ENCODE measurements around the gene ZDHHC3. TPM values are rescaled to one million over a fixed set of nuclear protein-coding genes. Genes with fewer than 3 reads are reported as not detected.
"Not testable (repeated sequence)": the region's sequence is repeated elsewhere in the genome, so short reads cannot be mapped to it uniquely, and the experiment has no call there.

Gene ZDHHC3
- total and polyA plus RNA-seq, 5 experiments from 2014 or later = 28.0 to 48.4 (median 35.7) TPM

DNA sequence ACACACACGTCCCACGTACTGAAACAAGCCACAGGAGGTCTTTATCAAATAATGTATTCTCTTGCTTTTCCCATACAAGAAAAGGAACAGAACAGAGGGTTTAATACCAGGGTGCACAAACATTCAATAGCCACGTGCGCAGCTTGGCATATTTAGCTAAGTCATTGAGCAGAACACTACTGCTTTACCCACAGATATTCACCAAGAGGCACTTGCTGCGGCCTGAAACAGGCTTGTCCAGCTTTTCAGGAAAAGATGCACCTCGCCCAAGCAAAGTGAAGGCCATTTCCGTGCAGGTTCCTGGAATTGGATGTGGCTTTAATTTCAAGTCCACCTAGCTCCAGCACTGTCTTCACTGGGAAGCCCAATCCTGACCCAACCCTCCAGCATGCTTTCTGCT lies 17.6 kb downstream of the ZDHHC3 start:
- peaks cover 17 to 37% (median 33%) of the 10 kb centered on the region in 4 donors for H3K4me1 Mint-ChIP-seq
- no peak overlapping the region for H3K4me3 Mint-ChIP-seq
- H3K9me3 Mint-ChIP-seq = no peaks in the 10 kb centered on the region
- DNase-seq (no peak), ATAC-seq (no peak)
- POLR2A ChIA-PET = no interaction called here
- H3K36me3 Mint-ChIP-seq = peaks cover 0 to 33% (median 13%) of the 10 kb centered on the region in 3 donors
- H3K27me3 Mint-ChIP-seq = no peaks in the 10 kb centered on the region
- peak overlapping the region in 1 of 10 donors; percentile 5 for H3K27ac Mint-ChIP-seq

DNA sequence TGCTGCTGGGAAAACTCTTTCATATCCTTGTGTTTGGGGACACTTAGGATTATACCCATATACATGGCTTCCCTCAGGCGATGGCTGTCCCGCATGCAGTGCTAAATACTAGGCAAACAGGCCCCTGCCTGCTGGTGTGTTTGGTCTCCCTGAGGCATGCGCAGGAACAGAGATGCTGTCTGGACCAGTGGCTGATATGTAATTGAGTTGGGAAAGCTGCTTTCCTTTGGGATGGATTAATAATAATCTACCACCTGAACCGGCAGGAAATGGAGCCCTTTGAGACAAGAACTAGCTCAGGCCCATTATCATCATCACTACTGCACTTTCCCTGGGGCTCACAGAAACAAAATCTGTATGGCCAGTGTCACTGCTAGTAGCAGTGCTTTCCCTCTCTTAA lies 18.0 kb downstream of the ZDHHC3 start:
- no peak for DNase-seq
- ATAC-seq = no peak
- H3K4me3 Mint-ChIP-seq = no peak overlapping the region
- H3K27me3 Mint-ChIP-seq = no peaks in the 10 kb centered on the region
- H3K27ac Mint-ChIP-seq = peak overlapping the region in 1 of 10 donors; percentile 69
- H3K9me3 Mint-ChIP-seq = no peaks in the 10 kb centered on the region
- H3K36me3 Mint-ChIP-seq = peaks cover 0 to 33% (median 13%) of the 10 kb centered on the region in 3 donors
- POLR2A ChIA-PET = no interaction called here
- peaks cover 17 to 33% (median 29%) of the 10 kb centered on the region in 4 donors for H3K4me1 Mint-ChIP-seq

DNA sequence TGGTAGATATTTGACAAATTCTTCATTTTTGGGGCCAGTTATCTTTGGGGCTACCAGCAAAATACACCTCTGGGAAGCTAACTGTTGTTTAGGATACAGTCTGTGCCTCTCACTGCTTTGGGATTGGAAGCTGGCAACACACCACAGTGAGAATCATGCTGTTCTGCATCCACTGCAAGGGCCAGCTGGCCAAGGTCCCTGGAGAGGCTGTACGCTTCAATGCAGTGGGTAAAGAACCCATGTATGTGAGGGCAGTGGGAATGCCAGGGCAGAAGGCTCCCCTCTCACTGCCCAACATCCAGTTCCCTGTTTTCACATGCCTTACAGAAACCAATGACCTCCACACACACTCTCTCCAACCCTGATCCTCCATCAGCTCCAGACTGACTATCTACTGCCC lies 20.1 kb downstream of the ZDHHC3 start:
- no peaks in the 10 kb centered on the region for H3K27me3 Mint-ChIP-seq
- no peak for DNase-seq
- POLR2A ChIA-PET = no interaction called here
- no peak for ATAC-seq
- H3K9me3 Mint-ChIP-seq = no peaks in the 10 kb centered on the region
- H3K36me3 Mint-ChIP-seq = peaks cover 0 to 33% (median 13%) of the 10 kb centered on the region in 3 donors
- no peak overlapping the region for H3K27ac Mint-ChIP-seq
- no peak overlapping the region for H3K4me3 Mint-ChIP-seq
- H3K4me1 Mint-ChIP-seq = peaks cover 29 to 40% (median 33%) of the 10 kb centered on the region in 4 donors

- Mint-ChIP-seq H3K4me3 (no peak overlapping the region), H3K4me1 (peaks cover 29 to 45% (median 36%) of the 10 kb centered on the region in 4 donors), H3K9me3 (no peaks in the 10 kb centered on the region), H3K36me3 (peaks cover 0 to 37% (median 13%) of the 10 kb centered on the region in 3 donors), H3K27ac (peak overlapping the region in 1 of 10 donors; percentile 25), H3K27me3 (no peaks in the 10 kb centered on the region)
- no peak for DNase-seq
- ATAC-seq = no peak
- POLR2A ChIA-PET = no interaction called here
Observed at GRCh38 chr3:44954962-44955361, 21.0 kb downstream of the ZDHHC3 start.

GRCh38 chr3:44954304-44954703 lies 21.7 kb downstream of the ZDHHC3 start:
- peaks cover 0 to 37% (median 13%) of the 10 kb centered on the region in 3 donors for H3K36me3 Mint-ChIP-seq
- H3K4me3 Mint-ChIP-seq = no peak overlapping the region
- DNase-seq (no peak), ATAC-seq (no peak)
- peaks cover 29 to 45% (median 36%) of the 10 kb centered on the region in 4 donors for H3K4me1 Mint-ChIP-seq
- H3K9me3 Mint-ChIP-seq = no peaks in the 10 kb centered on the region
- no peaks in the 10 kb centered on the region for H3K27me3 Mint-ChIP-seq
- no peak overlapping the region for H3K27ac Mint-ChIP-seq
- POLR2A ChIA-PET = no interaction called here

DNA sequence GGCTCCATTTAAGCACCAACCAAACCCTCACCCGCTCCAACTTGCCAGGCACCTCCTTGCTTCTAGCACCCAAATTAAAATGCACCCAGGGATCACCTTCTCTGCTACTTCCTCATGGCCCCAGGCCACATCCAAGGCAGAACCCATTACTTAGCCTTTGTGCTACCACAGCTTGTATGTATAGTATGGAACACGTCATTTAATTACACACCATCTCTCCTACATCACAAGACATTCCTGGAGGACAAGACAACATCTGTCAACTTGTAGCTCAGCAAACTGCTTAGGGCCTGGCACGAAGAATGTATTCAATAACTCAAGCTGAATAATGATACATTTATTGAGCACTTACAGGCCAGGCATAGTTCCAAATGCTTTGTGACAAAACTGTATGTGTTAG lies 23.3 kb downstream of the ZDHHC3 start:
- Mint-ChIP-seq H3K4me3 (no peak overlapping the region), H3K27ac (peak overlapping the region in 1 of 10 donors; percentile 79), H3K4me1 (peaks cover 33 to 45% (median 38%) of the 10 kb centered on the region in 4 donors), H3K27me3 (no peaks in the 10 kb centered on the region), H3K36me3 (peaks cover 0 to 35% (median 4%) of the 10 kb centered on the region in 3 donors), H3K9me3 (no peaks in the 10 kb centered on the region)
- ATAC-seq = no peak
- no peak for DNase-seq
- POLR2A ChIA-PET = no interaction called here

DNA sequence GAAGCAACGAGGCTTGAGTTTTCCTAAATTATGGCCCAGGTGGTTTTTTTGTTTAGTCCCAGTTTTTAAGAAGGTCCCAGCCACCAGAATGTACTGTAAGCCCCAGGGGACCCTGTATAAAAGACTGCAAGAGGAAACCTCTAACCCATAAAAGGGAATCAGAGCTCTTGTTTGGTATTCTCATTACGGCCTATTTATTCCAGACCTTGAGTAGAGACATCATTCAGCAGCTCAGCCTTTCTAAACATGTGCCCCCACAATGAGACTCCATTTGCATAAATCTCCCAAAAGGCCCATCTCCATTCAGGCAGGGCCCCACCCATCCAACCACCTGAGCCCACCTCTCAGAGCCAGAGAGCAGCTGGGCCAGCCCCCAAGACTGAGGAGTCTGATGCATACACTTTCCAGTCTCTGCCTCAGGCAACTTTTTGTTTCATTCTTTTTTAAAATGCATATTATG lies 25.7 kb downstream of the ZDHHC3 start:
- DNase-seq (no peak), ATAC-seq (no peak)
- Mint-ChIP-seq H3K27ac (peak overlapping the region in 4 of 10 donors; percentile 3 to 70 (median 36)), H3K4me1 (peaks cover 21 to 35% (median 28%) of the 10 kb centered on the region in 4 donors), H3K4me3 (no peak overlapping the region), H3K9me3 (no peaks in the 10 kb centered on the region), H3K27me3 (no peaks in the 10 kb centered on the region), H3K36me3 (peaks cover 0 to 34% (median 0%) of the 10 kb centered on the region in 3 donors)
- POLR2A ChIA-PET = no interaction called here

GRCh38 chr3:44949770-44950169 lies 26.2 kb downstream of the ZDHHC3 start:
- POLR2A ChIA-PET, H3K27me3 Mint-ChIP-seq, ATAC-seq, H3K9me3 Mint-ChIP-seq, DNase-seq, H3K4me3 Mint-ChIP-seq: not testable (repeated sequence)
- Mint-ChIP-seq H3K4me1 (peaks cover 18 to 34% (median 28%) of the 10 kb centered on the region in 4 donors), H3K27ac (peak overlapping the region in 1 of 10 donors; percentile 38), H3K36me3 (peaks cover 0 to 38% (median 5%) of the 10 kb centered on the region in 3 donors)

DNA sequence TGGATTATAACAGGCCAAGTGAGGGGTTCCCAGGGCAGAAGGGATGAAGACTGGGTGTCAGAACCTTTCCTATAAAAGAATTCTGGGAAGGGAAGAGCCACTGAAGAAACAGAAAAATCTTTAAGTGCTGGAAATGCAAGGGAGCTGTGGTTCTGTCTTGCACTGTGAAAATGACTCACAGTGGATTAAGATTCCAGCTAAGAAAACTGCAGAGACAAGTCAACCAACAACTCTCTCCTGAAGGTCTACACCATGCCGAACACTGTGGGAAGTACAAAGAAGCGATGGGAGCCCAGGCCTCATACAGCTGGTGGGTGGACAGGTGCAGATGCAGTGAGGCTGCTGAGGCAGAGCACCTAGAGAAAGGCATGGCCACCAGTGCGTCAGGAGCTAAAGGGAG lies 27.7 kb downstream of the ZDHHC3 start:
- Mint-ChIP-seq H3K27ac (no peak overlapping the region), H3K4me3 (no peak overlapping the region), H3K4me1 (peaks cover 18 to 29% (median 27%) of the 10 kb centered on the region in 4 donors), H3K9me3 (no peaks in the 10 kb centered on the region), H3K36me3 (peaks cover 0 to 38% (median 7%) of the 10 kb centered on the region in 3 donors), H3K27me3 (no peaks in the 10 kb centered on the region)
- POLR2A ChIA-PET = no interaction called here
- DNase-seq = no peak
- no peak for ATAC-seq

DNA sequence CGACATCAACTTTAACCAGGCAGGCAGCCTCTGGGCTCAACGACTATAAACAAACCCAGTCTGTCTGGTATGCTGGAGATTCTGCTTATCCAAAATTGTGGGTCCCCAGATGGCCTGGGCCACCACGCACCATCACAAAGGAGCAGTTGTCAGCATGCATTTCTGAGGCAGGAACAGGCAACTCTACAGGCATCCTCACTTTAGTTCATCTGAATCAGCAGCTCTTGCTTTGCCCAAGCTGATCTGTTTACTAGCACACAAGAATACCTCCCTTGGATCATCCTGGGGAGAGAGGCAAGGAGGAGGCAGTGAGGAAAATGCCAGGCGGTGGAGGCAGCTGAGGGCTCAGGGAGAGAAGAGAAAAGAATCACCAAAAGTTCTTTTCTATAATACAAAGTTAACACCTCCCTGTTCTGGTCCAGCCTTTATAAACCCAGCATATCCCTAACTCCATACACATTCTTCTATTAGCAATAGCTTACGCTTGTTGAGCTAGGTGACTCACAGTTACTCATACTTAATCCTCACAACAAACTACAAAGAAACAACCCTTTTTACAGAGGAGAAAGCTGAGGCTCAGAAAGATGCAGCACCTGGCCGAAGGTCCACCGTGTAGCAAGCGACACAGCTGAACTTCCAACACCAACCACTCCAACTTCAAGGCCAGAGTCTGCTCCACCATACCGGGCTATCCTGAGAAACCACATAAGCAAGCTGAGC lies 33.6 kb downstream of the ZDHHC3 start:
- no peak overlapping the region for H3K27ac Mint-ChIP-seq
- peaks cover 0 to 72% (median 39%) of the 10 kb centered on the region in 3 donors for H3K36me3 Mint-ChIP-seq
- POLR2A ChIA-PET = no interaction called here
- peaks cover 0 to 9% (median 4%) of the 10 kb centered on the region in 4 donors for H3K4me1 Mint-ChIP-seq
- no peak overlapping the region for H3K4me3 Mint-ChIP-seq
- ATAC-seq (no peak), DNase-seq (no peak)
- no peaks in the 10 kb centered on the region for H3K27me3 Mint-ChIP-seq
- H3K9me3 Mint-ChIP-seq = no peaks in the 10 kb centered on the region

DNA sequence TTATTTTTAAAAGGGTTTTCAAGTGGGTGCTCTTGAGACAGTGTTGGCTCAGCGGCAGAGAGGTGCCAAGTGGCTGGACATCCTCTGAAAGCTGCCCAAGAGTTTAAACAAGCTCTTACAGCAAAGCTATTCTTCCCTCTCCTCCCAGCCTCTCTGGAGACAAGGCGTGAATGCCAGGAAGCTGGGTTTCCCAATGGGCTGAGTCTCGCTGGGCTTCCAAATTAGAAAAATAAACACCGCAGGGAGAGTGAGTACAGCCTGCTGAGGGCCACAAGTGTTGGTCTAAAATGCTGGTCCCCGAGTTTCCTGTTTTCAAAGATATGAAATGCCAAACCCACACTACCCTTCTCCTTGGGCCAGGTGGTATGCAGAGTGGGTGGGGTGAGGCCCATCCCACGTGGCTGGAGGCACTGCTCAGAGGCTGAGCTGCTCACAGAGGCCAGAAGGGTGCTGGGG lies 36.4 kb downstream of the ZDHHC3 start:
- Mint-ChIP-seq H3K27me3 (no peaks in the 10 kb centered on the region), H3K27ac (peak overlapping the region in 2 of 10 donors; percentile 35 to 43), H3K36me3 (peaks cover 0 to 70% (median 39%) of the 10 kb centered on the region in 3 donors), H3K4me1 (peaks cover 6 to 8% (median 7%) of the 10 kb centered on the region in 4 donors), H3K4me3 (no peak overlapping the region), H3K9me3 (no peaks in the 10 kb centered on the region)
- POLR2A ChIA-PET = no interaction called here
- no peak for DNase-seq
- ATAC-seq = no peak

DNA sequence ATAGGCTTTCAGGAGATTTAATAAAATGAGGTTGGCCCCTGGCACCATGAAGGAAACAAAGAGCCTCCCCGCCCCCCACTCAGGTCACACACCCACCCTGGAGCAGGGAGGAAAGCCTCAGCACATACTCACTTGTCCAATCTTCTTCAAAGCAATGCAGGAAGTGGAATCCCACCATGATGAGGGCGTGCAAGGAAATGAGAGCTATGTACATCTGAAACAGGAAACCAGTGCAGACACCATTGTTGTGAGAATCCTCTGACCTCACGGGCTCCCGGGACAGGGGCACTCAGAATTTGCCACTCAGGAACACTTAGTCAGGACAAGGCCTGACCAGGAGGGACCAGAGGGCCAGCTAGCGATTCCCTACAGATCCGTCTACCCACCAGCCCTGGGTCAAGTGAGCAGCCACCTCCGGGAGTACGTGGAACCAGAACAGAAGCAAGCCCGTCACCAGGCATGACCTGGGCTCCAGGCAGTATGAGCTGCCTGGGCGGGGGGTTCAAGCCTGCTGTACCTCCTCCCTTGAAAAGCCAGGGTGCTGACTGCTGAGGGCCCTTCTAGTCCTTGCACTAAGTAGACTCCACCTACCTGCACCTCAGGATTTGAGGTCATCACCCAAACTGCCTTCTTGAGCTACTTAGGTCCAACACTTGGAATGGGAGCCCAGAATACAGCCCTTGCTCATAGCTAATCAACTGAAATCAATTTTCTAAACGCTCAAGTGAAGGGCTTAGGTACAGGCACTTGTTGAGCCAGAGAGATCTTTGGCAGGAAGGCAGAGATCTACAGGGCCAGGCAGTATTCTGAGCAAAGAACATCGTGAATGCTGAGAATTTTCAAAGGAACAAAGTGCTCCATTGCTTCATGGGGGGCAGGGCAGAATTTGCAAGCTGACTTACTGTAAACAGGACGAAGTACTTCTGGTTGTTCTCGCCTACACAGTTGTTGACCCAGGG lies 42.7 kb downstream of the ZDHHC3 start:
- POLR2A ChIA-PET = no interaction called here
- DNase-seq (no peak), ATAC-seq (no peak)
- Mint-ChIP-seq H3K9me3 (no peaks in the 10 kb centered on the region), H3K4me3 (no peak overlapping the region), H3K4me1 (peaks cover 7 to 18% (median 8%) of the 10 kb centered on the region in 4 donors), H3K36me3 (peaks cover 0 to 62% (median 28%) of the 10 kb centered on the region in 3 donors), H3K27me3 (no peaks in the 10 kb centered on the region), H3K27ac (peak overlapping the region in 2 of 10 donors; percentile 15 to 24)
